Type B pancreatic cell (in vitro differentiated cells): ENCODE measurements around the gene HEATR9. TPM values are rescaled to one million over a fixed set of nuclear protein-coding genes. Genes with fewer than 3 reads are reported as not detected.

ENCODE experiments used
- DNase-seq: peaks from one replicate; pipeline ENCODE4 v3.0.0; 2021; ENCODE audit warnings: mixed read lengths; ENCODE audit not compliant: unreplicated experiment; ENCODE audit errors: extremely low spot score
- H3K27ac Mint-ChIP-seq: 2 replicates; pipeline ENCODE4 v1.8.0; 2021; ENCODE audit warnings: mild to moderate bottlenecking, mixed read lengths
- H3K27me3 Mint-ChIP-seq: 2 replicates; pipeline ENCODE4 v1.8.0; 2021; ENCODE audit warnings: mixed read lengths
- H3K36me3 Mint-ChIP-seq: 2 replicates; pipeline ENCODE4 v1.8.0; 2021; ENCODE audit warnings: mixed read lengths
- H3K4me1 Mint-ChIP-seq: one replicate; pipeline ENCODE4 v1.8.0; 2021; ENCODE audit warnings: mixed read lengths; ENCODE audit not compliant: unreplicated experiment
- H3K4me3 Mint-ChIP-seq: 2 replicates; pipeline ENCODE4 v1.8.0; 2021; ENCODE audit warnings: mild to moderate bottlenecking, mixed read lengths
- H3K9me3 Mint-ChIP-seq: 2 replicates; pipeline ENCODE4 v1.8.0; 2021; ENCODE audit warnings: mixed read lengths
- total RNA-seq: library from RNA; stranded (reverse); gene quantifications from 2 replicates; pipeline ENCODE4 v1.2.1, GENCODE V29; 2021; ENCODE audit warnings: low replicate concordance
- TF ChIP-seq, protein P1 (sequence below): fragments of 200-600 bp; sonication (generic); conservative IDR thresholded peaks from 2 replicates; pipeline ENCODE4 v1.5.0; 2021; ENCODE audit warnings: antibody characterized with exemption, mild to moderate bottlenecking

The HEATR9 gene
- total RNA-seq, 1 donor from 2014 or later: not detected

GRCh38 chr17:35847633-35848373 is 20.9 kb downstream of the HEATR9 start:
- peaks cover 37% of the 10 kb centered on the region for H3K36me3 Mint-ChIP-seq
- H3K4me1 Mint-ChIP-seq: no peaks in the 10 kb centered on the region
- no peak overlapping the region for H3K4me3 Mint-ChIP-seq
- no peaks in the 10 kb centered on the region for H3K9me3 Mint-ChIP-seq
- H3K27me3 Mint-ChIP-seq: no peaks in the 10 kb centered on the region
- H3K27ac Mint-ChIP-seq: peak overlapping the region; percentile 48
- DNase-seq: no peak
- TF ChIP-seq, protein P1, sequence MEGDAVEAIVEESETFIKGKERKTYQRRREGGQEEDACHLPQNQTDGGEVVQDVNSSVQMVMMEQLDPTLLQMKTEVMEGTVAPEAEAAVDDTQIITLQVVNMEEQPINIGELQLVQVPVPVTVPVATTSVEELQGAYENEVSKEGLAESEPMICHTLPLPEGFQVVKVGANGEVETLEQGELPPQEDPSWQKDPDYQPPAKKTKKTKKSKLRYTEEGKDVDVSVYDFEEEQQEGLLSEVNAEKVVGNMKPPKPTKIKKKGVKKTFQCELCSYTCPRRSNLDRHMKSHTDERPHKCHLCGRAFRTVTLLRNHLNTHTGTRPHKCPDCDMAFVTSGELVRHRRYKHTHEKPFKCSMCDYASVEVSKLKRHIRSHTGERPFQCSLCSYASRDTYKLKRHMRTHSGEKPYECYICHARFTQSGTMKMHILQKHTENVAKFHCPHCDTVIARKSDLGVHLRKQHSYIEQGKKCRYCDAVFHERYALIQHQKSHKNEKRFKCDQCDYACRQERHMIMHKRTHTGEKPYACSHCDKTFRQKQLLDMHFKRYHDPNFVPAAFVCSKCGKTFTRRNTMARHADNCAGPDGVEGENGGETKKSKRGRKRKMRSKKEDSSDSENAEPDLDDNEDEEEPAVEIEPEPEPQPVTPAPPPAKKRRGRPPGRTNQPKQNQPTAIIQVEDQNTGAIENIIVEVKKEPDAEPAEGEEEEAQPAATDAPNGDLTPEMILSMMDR: no peak

DNA sequence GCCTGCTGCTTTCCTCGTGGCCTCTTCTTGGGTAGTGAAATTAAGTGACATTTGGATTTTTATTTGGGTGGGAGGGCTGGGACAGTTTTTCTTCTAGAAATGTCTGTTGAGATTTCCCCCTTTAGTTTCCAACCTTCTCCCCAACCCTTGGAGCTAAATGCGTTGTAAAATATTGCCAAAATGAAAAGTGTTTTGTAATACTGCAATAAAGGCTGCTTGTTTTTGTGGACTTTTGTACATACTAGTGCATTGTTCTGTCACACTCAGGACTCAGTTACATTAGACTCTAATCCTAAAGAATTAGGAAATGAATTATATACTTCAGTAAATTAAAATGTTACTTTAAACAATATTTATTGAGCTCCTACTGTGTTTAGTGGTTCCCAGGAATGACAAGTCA is 21.7 kb downstream of the HEATR9 start:
- no peaks in the 10 kb centered on the region for H3K27me3 Mint-ChIP-seq
- H3K9me3 Mint-ChIP-seq: no peaks in the 10 kb centered on the region
- H3K4me1 Mint-ChIP-seq: no peaks in the 10 kb centered on the region
- H3K27ac Mint-ChIP-seq: no peak overlapping the region
- no peak overlapping the region for H3K4me3 Mint-ChIP-seq
- no peak for DNase-seq
- H3K36me3 Mint-ChIP-seq: peaks cover 40% of the 10 kb centered on the region
- TF ChIP-seq, protein P1: no peak

GRCh38 chr17:35846055-35846809 is 22.5 kb downstream of the HEATR9 start:
- no peaks in the 10 kb centered on the region for H3K4me1 Mint-ChIP-seq
- H3K4me3 Mint-ChIP-seq: no peak overlapping the region
- TF ChIP-seq, protein P1: no peak
- H3K9me3 Mint-ChIP-seq: no peaks in the 10 kb centered on the region
- H3K36me3 Mint-ChIP-seq: peaks cover 38% of the 10 kb centered on the region
- H3K27ac Mint-ChIP-seq: no peak overlapping the region
- DNase-seq: no peak
- no peaks in the 10 kb centered on the region for H3K27me3 Mint-ChIP-seq

DNA sequence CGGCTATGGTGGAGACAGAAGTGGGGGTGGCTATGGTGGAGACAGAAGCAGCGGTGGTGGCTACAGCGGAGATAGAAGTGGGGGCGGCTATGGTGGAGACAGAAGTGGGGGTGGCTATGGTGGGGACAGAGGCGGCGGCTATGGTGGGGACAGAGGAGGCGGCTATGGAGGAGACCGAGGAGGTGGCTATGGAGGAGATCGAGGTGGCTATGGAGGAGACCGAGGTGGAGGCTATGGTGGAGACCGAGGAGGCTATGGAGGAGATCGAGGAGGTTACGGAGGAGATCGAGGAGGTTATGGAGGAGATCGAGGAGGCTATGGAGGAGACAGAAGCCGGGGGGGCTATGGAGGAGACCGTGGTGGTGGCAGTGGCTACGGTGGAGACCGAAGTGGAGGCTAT is 24.1 kb downstream of the HEATR9 start:
- no peaks in the 10 kb centered on the region for H3K9me3 Mint-ChIP-seq
- DNase-seq: no peak
- no peak overlapping the region for H3K27ac Mint-ChIP-seq
- TF ChIP-seq, protein P1: no peak
- H3K4me3 Mint-ChIP-seq: no peak overlapping the region
- peaks cover 37% of the 10 kb centered on the region for H3K36me3 Mint-ChIP-seq
- no peaks in the 10 kb centered on the region for H3K27me3 Mint-ChIP-seq
- no peaks in the 10 kb centered on the region for H3K4me1 Mint-ChIP-seq

GRCh38 chr17:35843698-35844097 is 25.0 kb downstream of the HEATR9 start:
- Mint-ChIP-seq H3K27ac (no peak overlapping the region), H3K36me3 (peaks cover 35% of the 10 kb centered on the region), H3K4me3 (no peak overlapping the region), H3K4me1 (no peaks in the 10 kb centered on the region), H3K27me3 (no peaks in the 10 kb centered on the region), H3K9me3 (no peaks in the 10 kb centered on the region)
- TF ChIP-seq, protein P1: no peak
- no peak for DNase-seq
